Measurements from ENCODE around the gene DHX15. TPM values are rescaled to one million over a fixed set of nuclear protein-coding genes. Genes with fewer than 3 reads are reported as not detected.
A peak's percentile ranks its signal among the peaks of the same experiment; 100 is the strongest.

The DHX15 gene
- total RNA-seq, 2 experiments from 2014 or later = 185 to 187 TPM

GRCh38 chr4:24573582-24573981, 10.8 kb downstream of the DHX15 start:
- POLR2A ChIA-PET = interaction anchor here (0.5 to 0.7 kb wide), 2 partner anchors 11 to 16 kb away, joined by 6 to 9 read pairs; no protein-coding TSS in a partner anchor
- H3K27me3 Mint-ChIP-seq = no peaks in the 10 kb centered on the region
- DNase-seq = no peak
- peaks cover 2% of the 10 kb centered on the region for H3K9me3 Mint-ChIP-seq
- H3K36me3 Mint-ChIP-seq (ENCODE audit: low read depth) = peaks cover 69% of the 10 kb centered on the region
- H3K4me3 Mint-ChIP-seq = no peak overlapping the region
- peaks cover 73% of the 10 kb centered on the region for H3K4me1 Mint-ChIP-seq
- CTCF ChIA-PET = interaction anchor here (1.1 to 1.8 kb wide), 3 partner anchors 12 to 29 kb away, joined by 3 to 8 read pairs (median 7); partner anchors contain the start of gene DHX15
- H3K27ac Mint-ChIP-seq = no peak overlapping the region

- peak overlapping the region; percentile 57 for H3K27ac Mint-ChIP-seq
- no peak overlapping the region for H3K4me3 Mint-ChIP-seq
- POLR2A ChIA-PET = no interaction called here
- CTCF ChIA-PET = interaction anchor here (1.1 kb wide), 1 partner anchor 11 kb away, joined by 3 read pairs; no protein-coding TSS in a partner anchor
- peaks cover 68% of the 10 kb centered on the region for H3K36me3 Mint-ChIP-seq (ENCODE audit: low read depth)
- no peaks in the 10 kb centered on the region for H3K27me3 Mint-ChIP-seq
- no peak for DNase-seq
- peaks cover 60% of the 10 kb centered on the region for H3K4me1 Mint-ChIP-seq
- peaks cover 2% of the 10 kb centered on the region for H3K9me3 Mint-ChIP-seq
Observed at GRCh38 chr4:24570574-24571236, 13.6 kb downstream of the DHX15 start.

- no peak for DNase-seq
- ChIA-PET POLR2A (no interaction called here), CTCF (no interaction called here)
- peaks cover 68% of the 10 kb centered on the region for H3K36me3 Mint-ChIP-seq (ENCODE audit: low read depth)
- peaks cover 60% of the 10 kb centered on the region for H3K4me1 Mint-ChIP-seq
- no peak overlapping the region for H3K27ac Mint-ChIP-seq
- no peak overlapping the region for H3K4me3 Mint-ChIP-seq
- H3K27me3 Mint-ChIP-seq = no peaks in the 10 kb centered on the region
- peaks cover 2% of the 10 kb centered on the region for H3K9me3 Mint-ChIP-seq
Observed at GRCh38 chr4:24570172-24570571, 14.2 kb downstream of the DHX15 start.

GRCh38 chr4:24569662-24570061, 14.7 kb downstream of the DHX15 start:
- Mint-ChIP-seq H3K36me3 (ENCODE audit: low read depth) (peaks cover 68% of the 10 kb centered on the region), H3K4me3 (no peak overlapping the region)

GRCh38 chr4:24568425-24568824, 15.9 kb downstream of the DHX15 start:
- Mint-ChIP-seq H3K36me3 (ENCODE audit: low read depth) (peaks cover 68% of the 10 kb centered on the region), H3K9me3 (peaks cover 2% of the 10 kb centered on the region), H3K4me1 (peaks cover 59% of the 10 kb centered on the region), H3K27ac (no peak overlapping the region), H3K27me3 (no peaks in the 10 kb centered on the region), H3K4me3 (no peak overlapping the region)
- ChIA-PET CTCF (interaction anchor here (0.5 to 0.9 kb wide), 2 partner anchors 19 to 44 kb away, joined by 3 to 4 read pairs; no protein-coding TSS in a partner anchor), POLR2A (interaction anchor here (0.6 kb wide), 1 partner anchor 12 kb away, joined by 4 read pairs; no protein-coding TSS in a partner anchor)
- DNase-seq = no peak

More at GRCh38 chr4:24569662-24570061, 14.7 kb downstream of the DHX15 start:
- Mint-ChIP-seq H3K9me3 (peaks cover 2% of the 10 kb centered on the region), H3K4me1 (peaks cover 61% of the 10 kb centered on the region), H3K27ac (peak overlapping the region; percentile 70), H3K27me3 (no peaks in the 10 kb centered on the region)
- ChIA-PET CTCF (no interaction called here), POLR2A (no interaction called here)
- DNase-seq = no peak

GRCh38 chr4:24565054-24565453, 19.3 kb downstream of the DHX15 start:
- H3K27ac Mint-ChIP-seq = no peak overlapping the region
- H3K9me3 Mint-ChIP-seq = peaks cover 6% of the 10 kb centered on the region
- DNase-seq = no peak
- peaks cover 49% of the 10 kb centered on the region for H3K4me1 Mint-ChIP-seq
- CTCF ChIA-PET = no interaction called here
- H3K27me3 Mint-ChIP-seq = no peaks in the 10 kb centered on the region
- POLR2A ChIA-PET = no interaction called here
- no peak overlapping the region for H3K4me3 Mint-ChIP-seq
- peaks cover 69% of the 10 kb centered on the region for H3K36me3 Mint-ChIP-seq (ENCODE audit: low read depth)

- CTCF ChIA-PET = no interaction called here
- Mint-ChIP-seq H3K27me3 (no peaks in the 10 kb centered on the region), H3K4me1 (peaks cover 49% of the 10 kb centered on the region), H3K4me3 (no peak overlapping the region), H3K36me3 (ENCODE audit: low read depth) (peaks cover 64% of the 10 kb centered on the region), H3K9me3 (peaks cover 6% of the 10 kb centered on the region), H3K27ac (peak overlapping the region; percentile 0)
- POLR2A ChIA-PET = no interaction called here
- no peak for DNase-seq
Observed at GRCh38 chr4:24564488-24564887, 19.9 kb downstream of the DHX15 start.

GRCh38 chr4:24561438-24562139, 22.8 kb downstream of the DHX15 start:
- POLR2A ChIA-PET = interaction anchor here (0.6 kb wide), 1 partner anchor 25 kb away, joined by 3 read pairs; no protein-coding TSS in a partner anchor
- Mint-ChIP-seq H3K4me1 (peaks cover 56% of the 10 kb centered on the region), H3K27me3 (no peaks in the 10 kb centered on the region), H3K27ac (no peak overlapping the region), H3K4me3 (no peak overlapping the region), H3K36me3 (ENCODE audit: low read depth) (peaks cover 56% of the 10 kb centered on the region), H3K9me3 (peaks cover 6% of the 10 kb centered on the region)
- CTCF ChIA-PET = interaction anchor here (0.7 to 0.8 kb wide), 2 partner anchors 11 to 103 kb away, joined by 3 read pairs; no protein-coding TSS in a partner anchor
- DNase-seq = no peak

GRCh38 chr4:24560868-24561368, 23.4 kb downstream of the DHX15 start:
- POLR2A ChIA-PET = no interaction called here
- CTCF ChIA-PET = interaction anchor here (1.4 kb wide), 1 partner anchor 9 kb away, joined by 3 read pairs; no protein-coding TSS in a partner anchor
- Mint-ChIP-seq H3K36me3 (ENCODE audit: low read depth) (peaks cover 57% of the 10 kb centered on the region), H3K4me3 (no peak overlapping the region), H3K4me1 (peaks cover 56% of the 10 kb centered on the region), H3K27ac (no peak overlapping the region), H3K27me3 (no peaks in the 10 kb centered on the region), H3K9me3 (peaks cover 6% of the 10 kb centered on the region)
- DNase-seq = no peak

- DNase-seq = no peak
- CTCF ChIA-PET = interaction anchor here (1.4 kb wide), 1 partner anchor 8 kb away, joined by 3 read pairs; no protein-coding TSS in a partner anchor
- no peak overlapping the region for H3K27ac Mint-ChIP-seq
- no peaks in the 10 kb centered on the region for H3K27me3 Mint-ChIP-seq
- H3K4me3 Mint-ChIP-seq = no peak overlapping the region
- H3K4me1 Mint-ChIP-seq = peaks cover 55% of the 10 kb centered on the region
- peaks cover 6% of the 10 kb centered on the region for H3K9me3 Mint-ChIP-seq
- POLR2A ChIA-PET = no interaction called here
- H3K36me3 Mint-ChIP-seq (ENCODE audit: low read depth) = peaks cover 55% of the 10 kb centered on the region
Observed at GRCh38 chr4:24559889-24560288, 24.5 kb downstream of the DHX15 start.

GRCh38 chr4:24559032-24559821, 25.1 kb downstream of the DHX15 start:
- Mint-ChIP-seq H3K4me3 (no peak overlapping the region), H3K36me3 (ENCODE audit: low read depth) (peaks cover 56% of the 10 kb centered on the region), H3K27ac (no peak overlapping the region), H3K4me1 (peaks cover 53% of the 10 kb centered on the region), H3K9me3 (peaks cover 6% of the 10 kb centered on the region), H3K27me3 (no peaks in the 10 kb centered on the region)
- ChIA-PET POLR2A (no interaction called here), CTCF (interaction anchor here (1.4 to 2.5 kb wide), 2 partner anchors 7 to 14 kb away, joined by 3 to 7 read pairs; no protein-coding TSS in a partner anchor)
- no peak for DNase-seq
